ENCODE results near the gene SLC22A5. TPM values are rescaled to one million over a fixed set of nuclear protein-coding genes. Genes with fewer than 3 reads are reported as not detected.

The SLC22A5 gene
- total and polyA plus RNA-seq, 2 donors (not counting 3 experiments of a cell fraction or from before 2014, with no cell fraction given): 3.6 to 9.3 TPM

DNA sequence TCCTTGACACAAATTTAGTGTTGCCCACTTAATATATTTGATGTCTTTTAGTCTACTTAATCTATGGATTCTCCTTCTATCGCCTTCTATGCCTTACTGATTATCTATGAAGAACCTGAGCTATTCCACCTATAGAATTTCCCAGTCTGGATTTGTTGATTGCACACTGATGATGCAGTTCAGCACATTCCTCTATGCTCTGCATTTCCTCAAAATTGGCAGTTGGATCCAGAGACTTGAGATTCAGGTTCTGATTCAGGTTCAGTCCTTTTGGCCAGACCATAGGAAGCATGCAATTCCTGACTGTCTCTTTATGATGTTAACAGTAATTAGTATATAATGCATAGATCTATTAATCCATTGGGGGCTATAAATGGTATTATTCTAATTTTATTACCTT is 13.8 kb downstream of the SLC22A5 start:
- DNase-seq (ENCODE audit: low read depth, low spot score) (no peak), FAIRE-seq (no peak)
- no peak overlapping the region for H3K4me2 ChIP-seq (ENCODE audit: insufficient read depth, low read length)
- CTCF ChIA-PET: interaction anchor here (1.0 to 2.4 kb wide), 4 partner anchors 8 to 437 kb away, joined by 3 to 15 read pairs (median 4); no protein-coding TSS in a partner anchor
- no peaks in the 10 kb centered on the region for H3K9me3 ChIP-seq (replicated peaks; ENCODE audit: control insufficient read depth, insufficient read depth, low read length)
- H2AFZ ChIP-seq (ENCODE audit: low read depth, low read length): no peak overlapping the region
- no peaks in the 10 kb centered on the region for H3K36me3 ChIP-seq (ENCODE audit: control insufficient read depth in 2 of 2, extremely low read depth in 1 of 2, insufficient read depth in 2 of 2, low read length in 2 of 2)
- POLR2A ChIA-PET: no interaction called here
- H4K20me1 ChIP-seq (replicated peaks; ENCODE audit: control insufficient read depth, extremely low read depth, insufficient read depth, low read length): no peaks in the 10 kb centered on the region
- H3K9me1 ChIP-seq (replicated peaks; ENCODE audit: control insufficient read depth, extremely low read depth, insufficient read depth, low read length): no peaks in the 10 kb centered on the region
- no peaks in the 10 kb centered on the region for H3K79me2 ChIP-seq (ENCODE audit: control insufficient read depth, insufficient read depth, low read length)
- H3K4me1 ChIP-seq (ENCODE audit: control insufficient read depth, extremely low read depth, insufficient read depth, low read length): peaks cover 24% of the 10 kb centered on the region
- no peak overlapping the region for H3K27ac ChIP-seq (ENCODE audit: insufficient read depth, low read depth, low read length)
- intact Hi-C loops (cut with micrococcal nuclease) (loop anchor here (10.0 kb wide), 3 partner anchors 242 to 862 kb away; partner anchors contain the start of gene HSPA4), dilution Hi-C loops (cut with MboI; ENCODE audit: extremely low pct_ligation_motif_present, low sequenced_read_pairs) (no loop called here)
- no peaks in the 10 kb centered on the region for H3K27me3 ChIP-seq (ENCODE audit: control insufficient read depth in 2 of 2, insufficient read depth in 2 of 2, low read length in 2 of 2)
- BruUV-seq (replicated peaks): no TSS peak
- H3K9ac ChIP-seq (replicated peaks; ENCODE audit: extremely low read depth, insufficient read depth, low read length): no peak overlapping the region
- TF ChIP-seq, protein P1, sequence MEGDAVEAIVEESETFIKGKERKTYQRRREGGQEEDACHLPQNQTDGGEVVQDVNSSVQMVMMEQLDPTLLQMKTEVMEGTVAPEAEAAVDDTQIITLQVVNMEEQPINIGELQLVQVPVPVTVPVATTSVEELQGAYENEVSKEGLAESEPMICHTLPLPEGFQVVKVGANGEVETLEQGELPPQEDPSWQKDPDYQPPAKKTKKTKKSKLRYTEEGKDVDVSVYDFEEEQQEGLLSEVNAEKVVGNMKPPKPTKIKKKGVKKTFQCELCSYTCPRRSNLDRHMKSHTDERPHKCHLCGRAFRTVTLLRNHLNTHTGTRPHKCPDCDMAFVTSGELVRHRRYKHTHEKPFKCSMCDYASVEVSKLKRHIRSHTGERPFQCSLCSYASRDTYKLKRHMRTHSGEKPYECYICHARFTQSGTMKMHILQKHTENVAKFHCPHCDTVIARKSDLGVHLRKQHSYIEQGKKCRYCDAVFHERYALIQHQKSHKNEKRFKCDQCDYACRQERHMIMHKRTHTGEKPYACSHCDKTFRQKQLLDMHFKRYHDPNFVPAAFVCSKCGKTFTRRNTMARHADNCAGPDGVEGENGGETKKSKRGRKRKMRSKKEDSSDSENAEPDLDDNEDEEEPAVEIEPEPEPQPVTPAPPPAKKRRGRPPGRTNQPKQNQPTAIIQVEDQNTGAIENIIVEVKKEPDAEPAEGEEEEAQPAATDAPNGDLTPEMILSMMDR (IDR thresholded peaks at IDR 0.05; ENCODE audit: extremely low read depth in 1 of 2, insufficient read depth in 1 of 2, low read depth in 1 of 2, low read length in 2 of 2): no peak
- TF ChIP-seq POLR2A (IDR thresholded peaks at IDR 0.05; ENCODE audit: low read depth, low read length): no peak
- TF ChIP-seq MYC (IDR thresholded peaks at IDR 0.05; ENCODE audit: low read depth, low read length): no peak
- no peak for TF ChIP-seq JUN (IDR thresholded peaks at IDR 0.05; ENCODE audit: borderline replicate concordance, insufficient read depth, insufficient read length, low read depth)
- no peak for TF ChIP-seq FOS (IDR thresholded peaks at IDR 0.05; ENCODE audit: borderline replicate concordance, insufficient read depth, low read length)
- TF ChIP-seq GATA2 (IDR thresholded peaks at IDR 0.05; ENCODE audit: insufficient read depth, insufficient read length, low read depth, low read length): no peak
- TF ChIP-seq POLR2AphosphoS5 (IDR thresholded peaks at IDR 0.05; ENCODE audit: insufficient read depth, low read depth, low read length): no peak
- no peak for TF ChIP-seq EZH2 (IDR thresholded peaks at IDR 0.05; ENCODE audit: borderline replicate concordance, low read depth, low read length, severe bottlenecking)
- TF ChIP-seq, protein P2, sequence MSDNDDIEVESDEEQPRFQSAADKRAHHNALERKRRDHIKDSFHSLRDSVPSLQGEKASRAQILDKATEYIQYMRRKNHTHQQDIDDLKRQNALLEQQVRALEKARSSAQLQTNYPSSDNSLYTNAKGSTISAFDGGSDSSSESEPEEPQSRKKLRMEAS (IDR thresholded peaks at IDR 0.05; ENCODE audit: insufficient read depth, insufficient read length): no peak
- no peak overlapping the region for H3K4me3 ChIP-seq (replicated peaks in 1 of 3; ENCODE audit: insufficient read depth in 1 of 3, low read depth in 1 of 3, low read length in 3 of 3)
